ENCODE results near the gene DLK2. TPM values are rescaled to one million over a fixed set of nuclear protein-coding genes. Genes with fewer than 3 reads are reported as not detected.
"Not testable (repeated sequence)": the region's sequence is repeated elsewhere in the genome, so short reads cannot be mapped to it uniquely, and the experiment has no call there.

The DLK2 gene
- total and polyA plus RNA-seq, 2 experiments from 2014 or later = 0.21 to 0.47 TPM

DNA sequence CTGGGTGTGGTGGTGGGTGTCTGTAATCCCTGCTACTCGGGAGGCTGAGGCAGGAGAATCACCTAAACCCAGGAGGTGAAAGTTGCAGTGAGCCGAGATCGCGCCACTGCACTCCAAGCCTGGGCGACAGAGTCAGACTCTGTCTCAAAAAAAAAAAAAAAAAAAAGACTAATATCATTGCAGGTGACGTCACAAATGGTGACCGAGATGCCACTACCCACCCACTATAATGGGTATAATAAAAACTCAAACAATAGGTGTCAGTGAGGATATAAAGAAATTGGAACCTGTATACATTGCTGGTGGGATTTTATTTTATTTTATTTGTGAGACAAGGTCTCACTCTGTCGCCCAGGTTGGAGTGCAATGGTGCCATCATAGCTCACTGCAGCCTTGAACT, 40.1 kb downstream of the DLK2 start:
- not testable (repeated sequence) for H3K27me3 ChIP-seq (ENCODE audit: insufficient read depth); H3K27ac ChIP-seq (ENCODE audit: low read depth); H3K4me3 ChIP-seq; H3K36me3 Mint-ChIP-seq (ENCODE audit: low read depth); H3K27me3 Mint-ChIP-seq (ENCODE audit: insufficient read depth, low read depth, poor library complexity); H3K4me3 Mint-ChIP-seq; H3F3A ChIP-seq (replicated peaks; ENCODE audit: low read depth); H3K27ac Mint-ChIP-seq; H3K36me3 ChIP-seq (ENCODE audit: insufficient read depth); ATAC-seq; H3K9me2 ChIP-seq (ENCODE audit: insufficient read depth); H3K4me1 Mint-ChIP-seq; H4K20me1 ChIP-seq (replicated peaks; ENCODE audit: insufficient read depth); H2AFZ ChIP-seq; H3K4me1 ChIP-seq (ENCODE audit: insufficient read depth); H3K4me2 ChIP-seq; DNase-seq (ENCODE audit: low spot score); H3K79me2 ChIP-seq (replicated peaks; ENCODE audit: insufficient read depth)
- H3K9me3 Mint-ChIP-seq = peaks cover 12% of the 10 kb centered on the region; the same call in 2 of the 3 replicates

DNA sequence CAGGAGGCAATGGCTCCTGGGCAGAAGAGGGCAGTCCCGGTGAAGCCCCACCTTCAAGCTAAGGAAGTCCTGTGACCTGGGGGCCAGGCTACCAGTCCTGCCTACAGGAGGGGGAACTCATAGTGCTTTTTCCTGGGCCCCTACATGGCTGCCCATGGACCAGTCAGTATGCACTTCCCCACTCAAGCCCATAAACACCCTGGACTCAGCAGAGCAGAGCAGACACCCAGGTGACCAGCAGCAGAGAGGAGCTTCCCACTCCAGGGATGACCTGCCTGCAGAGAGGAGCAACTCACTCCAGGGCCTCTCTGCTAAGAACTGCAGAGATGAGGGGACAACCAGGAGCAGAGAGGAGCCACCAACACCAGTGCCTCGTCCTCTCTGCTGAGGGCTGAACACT, 42.3 kb downstream of the DLK2 start:
- H3K4me1 Mint-ChIP-seq = no peaks in the 10 kb centered on the region
- Histone ChIP-seq H3K36me3 (ENCODE audit: insufficient read depth) (no peaks in the 10 kb centered on the region), H3K9me2 (ENCODE audit: insufficient read depth) (no peaks in the 10 kb centered on the region), H3K27me3 (ENCODE audit: insufficient read depth) (no peaks in the 10 kb centered on the region), H3K4me3 (no peak overlapping the region), H3K4me1 (ENCODE audit: insufficient read depth) (no peaks in the 10 kb centered on the region), H4K20me1 (replicated peaks; ENCODE audit: insufficient read depth) (no peaks in the 10 kb centered on the region), H3K79me2 (replicated peaks; ENCODE audit: insufficient read depth) (no peaks in the 10 kb centered on the region), H3K27ac (ENCODE audit: low read depth) (no peak overlapping the region), H2AFZ (no peak overlapping the region), H3F3A (replicated peaks; ENCODE audit: low read depth) (no peaks in the 10 kb centered on the region), H3K4me2 (no peak overlapping the region)
- H3K36me3 Mint-ChIP-seq (ENCODE audit: low read depth) = 0 out of 3 replicates have a peak, but pooled peaks cover 3% of the 10 kb centered on the region
- ATAC-seq (no peak), DNase-seq (ENCODE audit: low spot score) (no peak)
- no peak overlapping the region for H3K27ac Mint-ChIP-seq
- peaks cover 9% of the 10 kb centered on the region for H3K27me3 Mint-ChIP-seq (ENCODE audit: insufficient read depth, low read depth, poor library complexity)
- H3K4me3 Mint-ChIP-seq = no peak overlapping the region
- peaks cover 6% of the 10 kb centered on the region; the same call in 1 of the 3 replicates for H3K9me3 Mint-ChIP-seq
- no peak for TF ChIP-seq ZNF114 (CRISPR knock-in tag; IDR thresholded peaks at IDR 0.05)
- TF ChIP-seq, protein P1, sequence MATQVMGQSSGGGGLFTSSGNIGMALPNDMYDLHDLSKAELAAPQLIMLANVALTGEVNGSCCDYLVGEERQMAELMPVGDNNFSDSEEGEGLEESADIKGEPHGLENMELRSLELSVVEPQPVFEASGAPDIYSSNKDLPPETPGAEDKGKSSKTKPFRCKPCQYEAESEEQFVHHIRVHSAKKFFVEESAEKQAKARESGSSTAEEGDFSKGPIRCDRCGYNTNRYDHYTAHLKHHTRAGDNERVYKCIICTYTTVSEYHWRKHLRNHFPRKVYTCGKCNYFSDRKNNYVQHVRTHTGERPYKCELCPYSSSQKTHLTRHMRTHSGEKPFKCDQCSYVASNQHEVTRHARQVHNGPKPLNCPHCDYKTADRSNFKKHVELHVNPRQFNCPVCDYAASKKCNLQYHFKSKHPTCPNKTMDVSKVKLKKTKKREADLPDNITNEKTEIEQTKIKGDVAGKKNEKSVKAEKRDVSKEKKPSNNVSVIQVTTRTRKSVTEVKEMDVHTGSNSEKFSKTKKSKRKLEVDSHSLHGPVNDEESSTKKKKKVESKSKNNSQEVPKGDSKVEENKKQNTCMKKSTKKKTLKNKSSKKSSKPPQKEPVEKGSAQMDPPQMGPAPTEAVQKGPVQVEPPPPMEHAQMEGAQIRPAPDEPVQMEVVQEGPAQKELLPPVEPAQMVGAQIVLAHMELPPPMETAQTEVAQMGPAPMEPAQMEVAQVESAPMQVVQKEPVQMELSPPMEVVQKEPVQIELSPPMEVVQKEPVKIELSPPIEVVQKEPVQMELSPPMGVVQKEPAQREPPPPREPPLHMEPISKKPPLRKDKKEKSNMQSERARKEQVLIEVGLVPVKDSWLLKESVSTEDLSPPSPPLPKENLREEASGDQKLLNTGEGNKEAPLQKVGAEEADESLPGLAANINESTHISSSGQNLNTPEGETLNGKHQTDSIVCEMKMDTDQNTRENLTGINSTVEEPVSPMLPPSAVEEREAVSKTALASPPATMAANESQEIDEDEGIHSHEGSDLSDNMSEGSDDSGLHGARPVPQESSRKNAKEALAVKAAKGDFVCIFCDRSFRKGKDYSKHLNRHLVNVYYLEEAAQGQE (IDR thresholded peaks at IDR 0.05; ENCODE audit: unreplicated experiment) = no peak
- TF ChIP-seq EZH2 (IDR thresholded peaks at IDR 0.05; ENCODE audit: low read depth, unreplicated experiment) = no peak
- TF ChIP-seq STAT1 (IDR thresholded peaks at IDR 0.05; ENCODE audit: unreplicated experiment) = no peak
- no peak for TF ChIP-seq EZH2phosphoT487 (IDR thresholded peaks at IDR 0.05; ENCODE audit: unreplicated experiment)
- TF ChIP-seq, protein P2, sequence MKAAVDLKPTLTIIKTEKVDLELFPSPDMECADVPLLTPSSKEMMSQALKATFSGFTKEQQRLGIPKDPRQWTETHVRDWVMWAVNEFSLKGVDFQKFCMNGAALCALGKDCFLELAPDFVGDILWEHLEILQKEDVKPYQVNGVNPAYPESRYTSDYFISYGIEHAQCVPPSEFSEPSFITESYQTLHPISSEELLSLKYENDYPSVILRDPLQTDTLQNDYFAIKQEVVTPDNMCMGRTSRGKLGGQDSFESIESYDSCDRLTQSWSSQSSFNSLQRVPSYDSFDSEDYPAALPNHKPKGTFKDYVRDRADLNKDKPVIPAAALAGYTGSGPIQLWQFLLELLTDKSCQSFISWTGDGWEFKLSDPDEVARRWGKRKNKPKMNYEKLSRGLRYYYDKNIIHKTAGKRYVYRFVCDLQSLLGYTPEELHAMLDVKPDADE (IDR thresholded peaks at IDR 0.05) = no peak
- no peak for TF ChIP-seq CREB1 (CRISPR knock-in tag; IDR thresholded peaks at IDR 0.05; ENCODE audit: low read depth)
- TF ChIP-seq NANOG (IDR thresholded peaks at IDR 0.05; ENCODE audit: borderline replicate concordance) = no peak
- TF ChIP-seq, protein P3, sequence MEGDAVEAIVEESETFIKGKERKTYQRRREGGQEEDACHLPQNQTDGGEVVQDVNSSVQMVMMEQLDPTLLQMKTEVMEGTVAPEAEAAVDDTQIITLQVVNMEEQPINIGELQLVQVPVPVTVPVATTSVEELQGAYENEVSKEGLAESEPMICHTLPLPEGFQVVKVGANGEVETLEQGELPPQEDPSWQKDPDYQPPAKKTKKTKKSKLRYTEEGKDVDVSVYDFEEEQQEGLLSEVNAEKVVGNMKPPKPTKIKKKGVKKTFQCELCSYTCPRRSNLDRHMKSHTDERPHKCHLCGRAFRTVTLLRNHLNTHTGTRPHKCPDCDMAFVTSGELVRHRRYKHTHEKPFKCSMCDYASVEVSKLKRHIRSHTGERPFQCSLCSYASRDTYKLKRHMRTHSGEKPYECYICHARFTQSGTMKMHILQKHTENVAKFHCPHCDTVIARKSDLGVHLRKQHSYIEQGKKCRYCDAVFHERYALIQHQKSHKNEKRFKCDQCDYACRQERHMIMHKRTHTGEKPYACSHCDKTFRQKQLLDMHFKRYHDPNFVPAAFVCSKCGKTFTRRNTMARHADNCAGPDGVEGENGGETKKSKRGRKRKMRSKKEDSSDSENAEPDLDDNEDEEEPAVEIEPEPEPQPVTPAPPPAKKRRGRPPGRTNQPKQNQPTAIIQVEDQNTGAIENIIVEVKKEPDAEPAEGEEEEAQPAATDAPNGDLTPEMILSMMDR (conservative IDR thresholded peaks at IDR 0.05; ENCODE audit: low read depth in 2 of 2) = no peak
- no peak for TF ChIP-seq POLR2AphosphoS5 (IDR thresholded peaks at IDR 0.05; ENCODE audit: low read depth)

Measured in GM23338 (cell line).